K562 (cell line): ENCODE results near the gene GALNT17. TPM values are rescaled to one million over a fixed set of nuclear protein-coding genes. Genes with fewer than 3 reads are reported as not detected.

Experiments
- ATAC-seq: fragments of 200-7000 bp; cut with Tn5 transposase; 3 replicates; pipeline ENCODE4 v1.9.1; 2020; ENCODE audit warnings: moderate library complexity
- BruUV-seq: library from RNA; stranded (reverse); fragments of 400-500 nt; replicated peaks from 2 replicates; lab custom pipeline; 2021; lab: Mats Ljungman, UMichigan
- CTCF ChIA-PET: fragments of 300-600 bp; formaldehyde crosslinking; extraction: SDS; loops from one replicate; lab custom pipeline; 2021; ENCODE audit warnings: low intra/inter-chr PET ratio; lab: Yijun Ruan, JAX
- POLR2A ChIA-PET: fragments of 300-600, 350-650 bp; sonication (Branson Sonifier 250); formaldehyde crosslinking; extraction: SDS; loops from one replicate; lab custom pipeline; 2021; ENCODE audit warnings: antibody characterized with exemption, inconsistent platforms; lab: Yijun Ruan, JAX
- DNase-seq, 4 experiments: peaks; one replicate each; pipeline versions ENCODE4 v3.0.0 to v3.0.0-alpha.2; 2011 to 2018; ENCODE audit warnings: low spot score in 3 of 4, mixed read lengths in 3 of 4; ENCODE audit errors: extremely low read depth in 1 of 4
- FAIRE-seq: peaks from 2 replicates; lab custom pipeline; 2011; peaks lifted over from hg19 to GRCh38; lab: Jason Lieb, UNC
- H2AFZ ChIP-seq: 2 replicates; pipeline ENCODE4 v1.6.0; 2011; ENCODE audit warnings: low read depth, low read length, control low read depth, inconsistent platforms
- H3K27ac ChIP-seq: fragments of 200-600 bp; 3 replicates; pipeline ENCODE4 v1.8.0; 2011; ENCODE audit warnings: low read depth, mild to moderate bottlenecking, control low read depth, inconsistent platforms, low read length, moderate library complexity, mixed read lengths; ENCODE audit errors: extremely low read depth
- H3K27me3 ChIP-seq, 2 experiments: fragments of 300-600 bp in 1 of 2; 2 replicates in 1 of 2; 3 replicates in 1 of 2; pipeline versions ENCODE4 v1.6.0 to v1.8.0; 2011; ENCODE audit warnings: inconsistent platforms in 2 of 2, low read length in 2 of 2, mild to moderate bottlenecking in 1 of 2, mixed read lengths in 1 of 2, moderate library complexity in 1 of 2; ENCODE audit not compliant: control insufficient read depth in 2 of 2, insufficient read depth in 2 of 2
- H3K36me3 ChIP-seq: fragments of 300-600 bp; 3 replicates; pipeline ENCODE4 v1.8.0; 2011; ENCODE audit warnings: mild to moderate bottlenecking, low read length, inconsistent platforms; ENCODE audit not compliant: control insufficient read depth, insufficient read depth
- H3K4me1 ChIP-seq, 2 experiments: fragments of 200-600 bp in 1 of 2; replicated peaks in 1 of 2; 2 replicates in 1 of 2; 3 replicates in 1 of 2; pipeline versions ENCODE4 v1.5.1 to v1.8.0; 2011; ENCODE audit warnings: inconsistent platforms in 2 of 2, low read length in 2 of 2, mild to moderate bottlenecking in 1 of 2, mixed read lengths in 1 of 2, moderate library complexity in 1 of 2; ENCODE audit not compliant: control insufficient read depth in 2 of 2, insufficient read depth in 2 of 2
- H3K4me2 ChIP-seq: 2 replicates; pipeline ENCODE4 v1.6.1; 2011; ENCODE audit warnings: low read length, control low read depth, inconsistent platforms, mixed read lengths; ENCODE audit not compliant: insufficient read depth
- H3K4me3 ChIP-seq: fragments of 200-600 bp; sonication (generic), shearing (Covaris generic); 2 replicates; pipeline ENCODE4 v1.5.1; 2016; ENCODE audit warnings: control low read depth, inconsistent platforms
- H3K79me2 ChIP-seq: fragments of 200-600 bp; 3 replicates; pipeline ENCODE4 v1.8.0; 2011; ENCODE audit warnings: low read length, inconsistent platforms; ENCODE audit not compliant: control insufficient read depth, insufficient read depth
- H3K9ac ChIP-seq, 2 experiments: 2 replicates each; pipeline versions ENCODE4 v1.6.0 to v1.6.1; 2011; ENCODE audit warnings: low read depth in 2 of 2, low read length in 2 of 2, control low read depth in 1 of 2, inconsistent platforms in 1 of 2, mild to moderate bottlenecking in 1 of 2, mixed read lengths in 1 of 2; ENCODE audit not compliant: insufficient read depth in 1 of 2
- H3K9me1 ChIP-seq: one replicate; pipeline ENCODE4 v1.6.0; 2011; ENCODE audit warnings: inconsistent platforms, mild to moderate bottlenecking, low read length, moderate library complexity; ENCODE audit not compliant: control insufficient read depth, insufficient read depth
- H3K9me3 ChIP-seq: replicated peaks from 2 replicates; pipeline ENCODE4 v1.5.1; 2011; ENCODE audit warnings: low read depth, low read length, inconsistent platforms; ENCODE audit not compliant: control insufficient read depth, insufficient read depth
- H4K20me1 ChIP-seq: replicated peaks from 2 replicates; pipeline ENCODE4 v1.6.1; 2011; ENCODE audit warnings: low read length, inconsistent platforms, mixed read lengths; ENCODE audit not compliant: control insufficient read depth, insufficient read depth
- FOXP1 ChIP-seq: sonication (generic); formaldehyde crosslinking; IDR thresholded peaks from 2 replicates; pipeline ENCODE4 v1.8.0; 2022; ENCODE audit warnings: mild to moderate bottlenecking, missing genetic modification reagents
- HDAC8 ChIP-seq: fragments of 450-650 bp; IDR thresholded peaks from 2 replicates; pipeline ENCODE4 v1.6.1; 2016; ENCODE audit warnings: mild to moderate bottlenecking, missing genetic modification characterization, moderate library complexity, missing compliant biosample characterization
- SMARCA5 ChIP-seq: fragments of 450-650 bp; IDR thresholded peaks from 2 replicates; pipeline ENCODE4 v1.6.1; 2016
- SNIP1 ChIP-seq: fragments of 450-650 bp; IDR thresholded peaks from 2 replicates; pipeline ENCODE4 v1.7.1; 2017; ENCODE audit warnings: low read depth, mild to moderate bottlenecking
- SNRNP70 ChIP-seq: fragments of 200-400 bp; formaldehyde crosslinking; optimal IDR thresholded peaks from 2 replicates; pipeline ENCODE3; 2017; ENCODE audit warnings: low read depth, low read length
- ZKSCAN1 ChIP-seq: fragments of 150-350 bp; IDR thresholded peaks from 2 replicates; pipeline ENCODE4 v1.6.1; 2016; ENCODE audit warnings: low read depth, low read length
- ZNF274 ChIP-seq: IDR thresholded peaks from 2 replicates; pipeline ENCODE4 v1.6.1; 2011; ENCODE audit warnings: low read depth, mild to moderate bottlenecking, low read length, moderate library complexity, borderline replicate concordance
- ZNF3 ChIP-seq: fragments of 250-450 bp; sonication (Bioruptor Pico); IDR thresholded peaks from 2 replicates; pipeline ENCODE4 v1.5.0; 2021; ENCODE audit warnings: mild to moderate bottlenecking, moderate library complexity
- ZNF445 ChIP-seq: fragments of 250-450 bp; sonication (Bioruptor Pico); IDR thresholded peaks from 2 replicates; pipeline ENCODE4 v1.4.0; 2020; ENCODE audit warnings: low read depth, mild to moderate bottlenecking, moderate library complexity
- ZNF76 ChIP-seq: fragments of 250-450 bp; sonication (Bioruptor Pico); IDR thresholded peaks from 2 replicates; pipeline ENCODE4 v1.4.0; 2020; ENCODE audit warnings: mild to moderate bottlenecking, moderate library complexity, borderline replicate concordance
- ZNF77 ChIP-seq: fragments of 250-450 bp; sonication (Bioruptor Pico); IDR thresholded peaks from 2 replicates; pipeline ENCODE4 v1.5.0; 2020
- in situ Hi-C: fragments of 300-500 bp; cut with MboI; formaldehyde crosslinking; loops from 4 replicates; pipeline ENCODE4 v1.15.0; 2018; ENCODE audit warnings: inconsistent platforms, mixed read lengths
- intact Hi-C: fragments of 100-400 bp; cut with micrococcal nuclease; formaldehyde crosslinking; loops from 2 replicates; pipeline ENCODE4 v1.14.2; 2022
- polyA plus RNA-seq, 8 experiments: library from polyadenylated mRNA; depleted of rRNA in 4 of 8; stranded (reverse) in 5 of 8; unstranded in 3 of 8; fragments of >200 nt; fragmentation: Nextera tagmentation in 2 of 8; fragmentation: Illumina TruSeq in 1 of 8; extraction: Ambion mirVana in 2 of 8; extraction: Trizol in 1 of 8; gene quantifications; 2 replicates each; pipeline versions ENCODE4 v1.2.1 to v1.2.3, GENCODE V29; 2011 to 2014; ENCODE audit warnings: inconsistent platforms in 1 of 8, missing spikeins in 1 of 8
- total RNA-seq, 7 experiments: library from RNA; depleted of rRNA in 6 of 7; stranded (reverse); fragments of >200 nt in 6 of 7; fragmentation: Illumina TruSeq in 2 of 7; extraction: Trizol in 2 of 7; gene quantifications; 2 replicates each; pipeline versions ENCODE4 v1.2.1 to v1.2.3, GENCODE V29; 2011 to 2021; ENCODE audit warnings: low replicate concordance in 1 of 7
- TF ChIP-seq, protein P1 (sequence below), 2 experiments: fragments of 200-800 bp in 1 of 2; sonication (Bioruptor generic) in 1 of 2; sonication (generic) in 1 of 2; formaldehyde crosslinking in 1 of 2; IDR thresholded peaks in 1 of 2; conservative IDR thresholded peaks in 1 of 2; 2 replicates each; pipeline versions ENCODE4 v1.5.0 to v1.6.1; 2016 to 2020; ENCODE audit warnings: missing compliant biosample characterization in 1 of 2, missing genetic modification characterization in 1 of 2, missing genetic modification reagents in 1 of 2
- TF ChIP-seq, protein P2 (sequence below), 2 experiments: fragments of 450-650 bp in 1 of 2; sonication (generic) in 1 of 2; formaldehyde crosslinking in 1 of 2; IDR thresholded peaks; 2 replicates each; pipeline versions ENCODE4 v1.7.1 to v1.9.0; 2016 to 2022; ENCODE audit warnings: inconsistent platforms in 1 of 2, mild to moderate bottlenecking in 1 of 2, missing genetic modification reagents in 1 of 2

The GALNT17 gene
- total and polyA plus RNA-seq, 9 of the 15 experiments (the other 6 are each of a cell fraction or from before 2014, with no cell fraction given), result not detected

DNA sequence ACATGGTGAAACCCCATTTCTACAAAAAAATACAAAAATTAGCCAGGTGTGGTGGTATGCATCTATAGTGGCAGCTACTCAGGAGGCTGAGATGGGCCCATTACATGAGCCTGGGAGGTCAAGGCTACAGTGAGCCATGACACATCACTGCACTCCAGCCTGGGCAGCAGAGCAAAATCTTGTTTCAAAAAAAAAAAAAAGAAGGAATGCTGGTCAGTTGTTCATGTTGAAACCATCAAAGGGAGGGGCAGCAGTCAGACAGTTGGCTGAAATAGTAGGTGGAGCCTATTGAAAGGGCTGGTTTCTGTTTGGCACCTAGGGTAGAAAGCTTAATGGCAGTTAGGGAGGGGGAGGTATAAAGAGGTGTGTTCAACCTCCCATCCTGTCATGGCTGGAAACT, 323.0 kb downstream of the GALNT17 start:
- no peaks in the 10 kb centered on the region for H3K9me3 ChIP-seq
- H3K9ac ChIP-seq, result no peak overlapping the region
- no peak for DNase-seq
- in situ Hi-C loops (no loop called here), intact Hi-C loops (no loop called here)
- no peak overlapping the region for H2AFZ ChIP-seq
- no TSS peak for BruUV-seq
- FAIRE-seq, result no peak
- TF ChIP-seq ZNF76 (no peak), ZNF77 (CRISPR knock-in tag) (no peak), HDAC8 (tag) (no peak), SMARCA5 (no peak), ZNF445 (CRISPR knock-in tag) (no peak), ZNF274 (no peak), ZKSCAN1 (no peak), FOXP1 (CRISPR knock-in tag) (no peak), SNIP1 (no peak), ZNF3 (CRISPR knock-in tag) (no peak), SNRNP70 (no peak)
- TF ChIP-seq, protein P1, sequence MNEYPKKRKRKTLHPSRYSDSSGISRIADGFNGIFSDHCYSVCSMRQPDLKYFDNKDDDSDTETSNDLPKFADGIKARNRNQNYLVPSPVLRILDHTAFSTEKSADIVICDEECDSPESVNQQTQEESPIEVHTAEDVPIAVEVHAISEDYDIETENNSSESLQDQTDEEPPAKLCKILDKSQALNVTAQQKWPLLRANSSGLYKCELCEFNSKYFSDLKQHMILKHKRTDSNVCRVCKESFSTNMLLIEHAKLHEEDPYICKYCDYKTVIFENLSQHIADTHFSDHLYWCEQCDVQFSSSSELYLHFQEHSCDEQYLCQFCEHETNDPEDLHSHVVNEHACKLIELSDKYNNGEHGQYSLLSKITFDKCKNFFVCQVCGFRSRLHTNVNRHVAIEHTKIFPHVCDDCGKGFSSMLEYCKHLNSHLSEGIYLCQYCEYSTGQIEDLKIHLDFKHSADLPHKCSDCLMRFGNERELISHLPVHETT (CRISPR knock-in tag; conservative IDR thresholded peaks at IDR 0.05 in 1 of 2, IDR thresholded peaks at IDR 0.05 in 1 of 2), result no peak
- TF ChIP-seq, protein P2, sequence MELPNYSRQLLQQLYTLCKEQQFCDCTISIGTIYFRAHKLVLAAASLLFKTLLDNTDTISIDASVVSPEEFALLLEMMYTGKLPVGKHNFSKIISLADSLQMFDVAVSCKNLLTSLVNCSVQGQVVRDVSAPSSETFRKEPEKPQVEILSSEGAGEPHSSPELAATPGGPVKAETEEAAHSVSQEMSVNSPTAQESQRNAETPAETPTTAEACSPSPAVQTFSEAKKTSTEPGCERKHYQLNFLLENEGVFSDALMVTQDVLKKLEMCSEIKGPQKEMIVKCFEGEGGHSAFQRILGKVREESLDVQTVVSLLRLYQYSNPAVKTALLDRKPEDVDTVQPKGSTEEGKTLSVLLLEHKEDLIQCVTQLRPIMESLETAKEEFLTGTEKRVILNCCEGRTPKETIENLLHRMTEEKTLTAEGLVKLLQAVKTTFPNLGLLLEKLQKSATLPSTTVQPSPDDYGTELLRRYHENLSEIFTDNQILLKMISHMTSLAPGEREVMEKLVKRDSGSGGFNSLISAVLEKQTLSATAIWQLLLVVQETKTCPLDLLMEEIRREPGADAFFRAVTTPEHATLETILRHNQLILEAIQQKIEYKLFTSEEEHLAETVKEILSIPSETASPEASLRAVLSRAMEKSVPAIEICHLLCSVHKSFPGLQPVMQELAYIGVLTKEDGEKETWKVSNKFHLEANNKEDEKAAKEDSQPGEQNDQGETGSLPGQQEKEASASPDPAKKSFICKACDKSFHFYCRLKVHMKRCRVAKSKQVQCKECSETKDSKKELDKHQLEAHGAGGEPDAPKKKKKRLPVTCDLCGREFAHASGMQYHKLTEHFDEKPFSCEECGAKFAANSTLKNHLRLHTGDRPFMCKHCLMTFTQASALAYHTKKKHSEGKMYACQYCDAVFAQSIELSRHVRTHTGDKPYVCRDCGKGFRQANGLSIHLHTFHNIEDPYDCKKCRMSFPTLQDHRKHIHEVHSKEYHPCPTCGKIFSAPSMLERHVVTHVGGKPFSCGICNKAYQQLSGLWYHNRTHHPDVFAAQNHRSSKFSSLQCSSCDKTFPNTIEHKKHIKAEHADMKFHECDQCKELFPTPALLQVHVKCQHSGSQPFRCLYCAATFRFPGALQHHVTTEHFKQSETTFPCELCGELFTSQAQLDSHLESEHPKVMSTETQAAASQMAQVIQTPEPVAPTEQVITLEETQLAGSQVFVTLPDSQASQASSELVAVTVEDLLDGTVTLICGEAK (IDR thresholded peaks at IDR 0.05), result no peak
- TF ChIP-seq, protein P2 (CRISPR knock-in tag; IDR thresholded peaks at IDR 0.05), result no peak
- TF ChIP-seq, all 486 proteins: peak for 0
- H3K4me1 ChIP-seq, result no peaks in the 10 kb centered on the region
- ChIA-PET POLR2A (no interaction called here), CTCF (no interaction called here)
- H3K27me3 ChIP-seq, result peaks cover 0 to 14% of the 10 kb centered on the region in 2 experiments; a peak in 2 of 5 replicates
- H3K27ac ChIP-seq, result no peak overlapping the region
- no peak overlapping the region for H3K4me3 ChIP-seq
- no peaks in the 10 kb centered on the region for H3K36me3 ChIP-seq
- no peaks in the 10 kb centered on the region for H3K9me1 ChIP-seq
- no peak overlapping the region for H3K4me2 ChIP-seq
- no peaks in the 10 kb centered on the region for H4K20me1 ChIP-seq
- no peaks in the 10 kb centered on the region for H3K79me2 ChIP-seq
- no peak for ATAC-seq
